ENCODE results near the gene SLC22A17. TPM values are rescaled to one million over a fixed set of nuclear protein-coding genes. Genes with fewer than 3 reads are reported as not detected.

Gene SLC22A17
- total RNA-seq, 4 donors from 2014 or later, result 55.9 to 91.0 (median 58.3) TPM

DNA sequence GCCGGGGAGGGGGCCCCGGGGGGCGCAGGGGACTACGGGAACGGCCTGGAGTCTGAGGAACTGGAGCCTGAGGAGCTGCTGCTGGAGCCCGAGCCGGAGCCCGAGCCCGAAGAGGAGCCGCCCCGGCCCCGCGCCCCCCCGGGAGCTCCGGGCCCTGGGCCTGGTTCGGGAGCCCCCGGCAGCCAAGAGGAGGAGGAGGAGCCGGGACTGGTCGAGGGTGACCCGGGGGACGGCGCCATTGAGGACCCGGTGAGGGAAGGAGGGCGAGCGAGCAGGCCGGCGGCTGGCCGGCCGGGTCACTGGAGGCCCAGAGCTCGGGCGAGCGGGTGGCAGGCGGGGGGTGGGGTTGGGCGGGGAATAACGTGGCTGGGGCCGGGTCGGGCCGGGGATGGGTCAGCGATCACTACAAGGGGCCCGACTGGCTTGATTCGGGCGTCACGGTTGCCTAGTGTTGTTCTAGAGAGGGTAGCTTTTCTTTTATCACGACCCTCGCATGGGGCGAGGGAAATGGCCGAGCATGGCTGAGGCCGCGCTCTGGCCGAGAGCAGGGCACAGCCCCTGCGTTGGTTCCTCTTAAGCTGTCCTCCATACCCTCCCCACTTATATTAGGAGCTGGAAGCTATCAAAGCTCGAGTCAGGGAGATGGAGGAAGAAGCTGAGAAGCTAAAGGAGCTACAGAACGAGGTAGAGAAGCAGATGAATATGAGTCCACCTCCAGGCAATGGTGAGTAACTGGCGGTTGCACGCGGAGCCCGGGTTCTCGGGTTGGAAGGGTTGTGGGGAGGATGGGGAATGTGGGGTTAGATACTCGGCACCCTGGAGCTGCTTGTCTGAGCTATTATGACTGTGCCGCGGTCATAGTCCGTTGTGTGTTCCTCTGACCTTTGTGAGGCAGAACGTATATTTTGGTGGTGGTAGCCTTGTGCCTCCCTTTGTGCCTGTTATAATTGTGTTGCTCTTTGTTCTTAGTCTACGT, 30.8 kb downstream of the SLC22A17 start:
- Histone ChIP-seq H3K4me3 (peak overlapping the region; percentile 78 to 99 (median 97)), H3K36me3 (peaks cover 0 to 30% (median 19%) of the 10 kb centered on the region in 3 donors), H3K9me3 (no peaks in the 10 kb centered on the region), H3K27me3 (no peaks in the 10 kb centered on the region), H3K4me1 (peaks cover 5 to 35% (median 19%) of the 10 kb centered on the region in 4 donors), H3K27ac (peak overlapping the region; percentile 94 to 99 (median 96))
- 0 to 1% methylated on average over 24 to 31 of the region's 64 CpGs for WGBS, 2 donors
- peak in 1 of 2 donors; percentile 23 for DNase-seq (ENCODE audit: low spot score in 2 of 2)
- TF ChIP-seq EP300 (IDR thresholded peaks at IDR 0.05), result no peak

DNA sequence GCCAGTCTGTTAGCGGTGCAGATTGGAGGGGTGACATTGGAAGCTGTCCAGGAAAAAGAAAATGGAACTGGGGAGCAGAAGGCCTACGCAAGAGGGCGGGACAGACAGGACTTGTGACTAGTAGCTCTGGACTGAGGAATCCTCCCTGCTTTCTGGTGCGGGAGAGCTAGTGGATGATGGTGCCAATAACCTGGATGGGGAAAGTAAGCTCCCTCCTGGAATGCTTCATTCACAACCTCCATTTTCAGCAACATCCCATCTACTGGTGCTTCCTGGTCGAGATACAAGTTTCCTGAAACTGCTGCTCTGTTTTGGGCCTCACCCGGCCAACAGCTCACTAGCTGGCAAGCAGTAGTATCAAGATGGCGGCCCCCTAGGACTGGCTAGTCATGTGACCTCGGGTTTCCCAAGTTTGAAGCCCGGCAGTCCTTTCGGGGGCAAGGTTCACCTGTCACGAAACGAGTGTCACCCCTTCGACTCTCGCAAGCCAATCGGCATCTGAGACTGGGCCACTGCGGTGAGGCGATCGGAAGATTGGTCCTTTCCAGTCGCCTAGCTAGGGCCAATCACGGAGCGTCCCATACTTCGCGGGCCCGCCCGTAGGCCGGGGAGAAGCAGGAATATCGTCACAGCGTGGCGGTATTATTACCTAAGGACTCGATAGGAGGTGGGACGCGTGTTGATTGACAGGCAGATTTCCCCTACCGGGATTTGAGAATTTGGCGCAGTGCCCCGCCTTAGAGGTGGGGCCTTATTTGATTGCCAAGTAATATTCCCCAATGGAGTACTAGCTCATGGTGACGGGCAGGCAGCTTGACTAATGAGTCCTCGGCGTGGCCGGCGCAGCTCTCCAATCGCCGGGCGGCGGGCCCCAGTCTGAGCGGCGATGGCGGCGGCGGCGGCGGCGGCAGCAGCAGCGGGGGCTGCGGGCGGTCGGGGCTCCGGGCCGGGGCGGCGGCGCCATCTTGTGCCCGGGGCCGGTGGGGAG, 31.8 kb downstream of the SLC22A17 start, which contains the start of gene PABPN1:
TSS of gene PABPN1 (plus strand) at position 874 of the 988 bp plus-strand sequence. CDS start at position 887, 13 bp downstream.
- Histone ChIP-seq H3K4me1 (peaks cover 5 to 35% (median 19%) of the 10 kb centered on the region in 4 donors), H3K27ac (peak within 1 kb of the TSS; percentile 94 to 99 (median 96)), H3K4me3 (peak within 1 kb of the TSS; percentile 78 to 99 (median 97)), H3K9me3 (no peaks in the 10 kb centered on the region), H3K27me3 (no peaks in the 10 kb centered on the region), H3K36me3 (peaks cover 0 to 30% (median 19%) of the 10 kb centered on the region in 3 donors)
- peak; percentile 99 for DNase-seq (ENCODE audit: low spot score in 2 of 2)
- WGBS, 2 donors, result 5 to 6% methylated on average over 32 to 36 of the region's 63 CpGs
- peak; percentile 60 to 79 for TF ChIP-seq POLR2A (IDR thresholded peaks at IDR 0.05)
- peak; percentile 80 to 94 for TF ChIP-seq EP300 (IDR thresholded peaks at IDR 0.05)
- TF ChIP-seq, protein P1, sequence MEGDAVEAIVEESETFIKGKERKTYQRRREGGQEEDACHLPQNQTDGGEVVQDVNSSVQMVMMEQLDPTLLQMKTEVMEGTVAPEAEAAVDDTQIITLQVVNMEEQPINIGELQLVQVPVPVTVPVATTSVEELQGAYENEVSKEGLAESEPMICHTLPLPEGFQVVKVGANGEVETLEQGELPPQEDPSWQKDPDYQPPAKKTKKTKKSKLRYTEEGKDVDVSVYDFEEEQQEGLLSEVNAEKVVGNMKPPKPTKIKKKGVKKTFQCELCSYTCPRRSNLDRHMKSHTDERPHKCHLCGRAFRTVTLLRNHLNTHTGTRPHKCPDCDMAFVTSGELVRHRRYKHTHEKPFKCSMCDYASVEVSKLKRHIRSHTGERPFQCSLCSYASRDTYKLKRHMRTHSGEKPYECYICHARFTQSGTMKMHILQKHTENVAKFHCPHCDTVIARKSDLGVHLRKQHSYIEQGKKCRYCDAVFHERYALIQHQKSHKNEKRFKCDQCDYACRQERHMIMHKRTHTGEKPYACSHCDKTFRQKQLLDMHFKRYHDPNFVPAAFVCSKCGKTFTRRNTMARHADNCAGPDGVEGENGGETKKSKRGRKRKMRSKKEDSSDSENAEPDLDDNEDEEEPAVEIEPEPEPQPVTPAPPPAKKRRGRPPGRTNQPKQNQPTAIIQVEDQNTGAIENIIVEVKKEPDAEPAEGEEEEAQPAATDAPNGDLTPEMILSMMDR (IDR thresholded peaks at IDR 0.05), result peak in 1 of 5 experiments; percentile 36

DNA sequence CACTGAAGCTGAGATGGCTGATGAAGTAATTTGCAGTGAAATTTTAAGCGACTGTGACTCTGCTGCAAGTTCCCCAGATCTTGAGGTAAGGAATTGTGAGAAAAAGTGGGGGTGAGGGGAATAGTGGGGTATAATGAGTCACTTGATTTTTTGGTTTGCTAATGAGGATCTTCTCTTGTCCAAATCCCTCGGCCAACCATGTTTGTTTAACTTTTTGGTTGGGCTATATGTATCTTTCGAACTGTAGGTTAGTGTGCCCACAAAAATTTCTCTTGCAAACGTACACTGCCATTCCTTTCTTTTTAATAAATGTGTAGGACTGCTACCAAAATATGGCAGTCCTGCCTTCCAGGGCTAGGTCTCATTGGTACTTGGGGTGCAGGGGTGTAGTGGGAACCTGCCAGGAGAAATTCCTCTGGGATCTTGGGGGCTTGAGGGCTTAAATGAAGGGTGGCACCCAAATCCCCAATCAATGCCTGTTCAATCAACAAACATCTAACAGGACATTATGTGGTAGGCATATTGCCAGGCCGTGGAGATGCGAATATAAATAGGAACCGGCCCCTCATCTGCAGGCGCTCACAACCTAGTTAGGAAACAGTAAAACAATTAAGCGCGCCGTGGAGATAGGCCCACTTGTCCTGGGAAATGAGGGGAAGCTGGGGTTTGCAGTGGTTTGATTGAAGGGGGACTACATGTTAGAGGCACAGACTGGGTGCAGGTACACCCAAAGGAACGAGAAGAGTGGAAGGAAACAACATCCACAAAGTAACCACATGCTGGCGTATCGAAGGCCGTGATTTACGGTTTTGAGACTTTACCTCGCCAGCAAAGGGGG, 32.7 kb downstream of the SLC22A17 start:
- WGBS, 2 donors, result 85 to 89% methylated on average over 17 of the region's 17 CpGs
- Histone ChIP-seq H3K4me3 (peak overlapping the region; percentile 28 to 78 (median 38)), H3K4me1 (peaks cover 5 to 35% (median 19%) of the 10 kb centered on the region in 4 donors), H3K27ac (peak overlapping the region; percentile 90 to 98 (median 95)), H3K36me3 (peaks cover 0 to 22% (median 18%) of the 10 kb centered on the region in 3 donors), H3K9me3 (no peaks in the 10 kb centered on the region), H3K27me3 (no peaks in the 10 kb centered on the region)
- DNase-seq (ENCODE audit: low spot score in 2 of 2), result no peak
- TF ChIP-seq, protein P1 (IDR thresholded peaks at IDR 0.05), result no peak
- TF ChIP-seq EP300 (IDR thresholded peaks at IDR 0.05) (no peak), POLR2A (IDR thresholded peaks at IDR 0.05) (no peak)

DNA sequence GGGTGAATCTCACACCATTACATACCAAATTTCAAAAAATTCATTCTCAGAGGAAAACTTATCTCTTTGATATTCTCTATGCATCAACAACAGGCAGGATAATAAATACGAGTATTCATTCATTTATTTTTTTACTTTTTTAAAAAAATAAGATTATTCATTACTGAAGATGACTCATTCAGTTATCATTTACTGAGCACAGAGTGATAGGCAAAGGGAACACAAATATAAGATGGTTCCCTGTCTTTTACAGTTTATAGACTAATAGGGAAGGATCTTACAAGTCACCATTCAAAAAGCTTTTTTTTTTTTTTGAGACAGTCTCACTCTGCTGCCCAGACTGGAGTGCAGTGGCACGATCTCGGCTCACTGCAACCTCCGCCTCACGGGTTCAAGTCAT, 36.4 kb downstream of the SLC22A17 start:
- Histone ChIP-seq H3K36me3 (peaks cover 0 to 12% (median 0%) of the 10 kb centered on the region in 3 donors), H3K27me3 (no peaks in the 10 kb centered on the region), H3K27ac (no peak overlapping the region), H3K9me3 (no peaks in the 10 kb centered on the region), H3K4me3 (no peak overlapping the region), H3K4me1 (peaks cover 0 to 9% (median 7%) of the 10 kb centered on the region in 4 donors)
- TF ChIP-seq EP300 (IDR thresholded peaks at IDR 0.05), result no peak
- no peak for TF ChIP-seq POLR2A (IDR thresholded peaks at IDR 0.05)
- TF ChIP-seq, protein P1 (IDR thresholded peaks at IDR 0.05), result no peak
- DNase-seq (ENCODE audit: low spot score in 2 of 2), result no peak
- 83 to 85% methylated on average over 5 of the region's 5 CpGs for WGBS, 2 donors

All from tibial nerve (tissue), 4 donors.